Measurements from ENCODE around the gene RHCE. TPM values are rescaled to one million over a fixed set of nuclear protein-coding genes. Genes with fewer than 3 reads are reported as not detected.
"Not testable (repeated sequence)": the region's sequence is repeated elsewhere in the genome, so short reads cannot be mapped to it uniquely, and the experiment has no call there.

The RHCE gene
- total RNA-seq, 1 experiment from 2014 or later, result 1.4 TPM

GRCh38 chr1:25433389-25434186 is 13.0 kb upstream of the RHCE start:
- DNase-seq (ENCODE audit: low read depth), result peak; percentile 60

GRCh38 chr1:25432749-25433388 is 12.2 kb upstream of the RHCE start:
- DNase-seq (ENCODE audit: low read depth), result no peak

DNA sequence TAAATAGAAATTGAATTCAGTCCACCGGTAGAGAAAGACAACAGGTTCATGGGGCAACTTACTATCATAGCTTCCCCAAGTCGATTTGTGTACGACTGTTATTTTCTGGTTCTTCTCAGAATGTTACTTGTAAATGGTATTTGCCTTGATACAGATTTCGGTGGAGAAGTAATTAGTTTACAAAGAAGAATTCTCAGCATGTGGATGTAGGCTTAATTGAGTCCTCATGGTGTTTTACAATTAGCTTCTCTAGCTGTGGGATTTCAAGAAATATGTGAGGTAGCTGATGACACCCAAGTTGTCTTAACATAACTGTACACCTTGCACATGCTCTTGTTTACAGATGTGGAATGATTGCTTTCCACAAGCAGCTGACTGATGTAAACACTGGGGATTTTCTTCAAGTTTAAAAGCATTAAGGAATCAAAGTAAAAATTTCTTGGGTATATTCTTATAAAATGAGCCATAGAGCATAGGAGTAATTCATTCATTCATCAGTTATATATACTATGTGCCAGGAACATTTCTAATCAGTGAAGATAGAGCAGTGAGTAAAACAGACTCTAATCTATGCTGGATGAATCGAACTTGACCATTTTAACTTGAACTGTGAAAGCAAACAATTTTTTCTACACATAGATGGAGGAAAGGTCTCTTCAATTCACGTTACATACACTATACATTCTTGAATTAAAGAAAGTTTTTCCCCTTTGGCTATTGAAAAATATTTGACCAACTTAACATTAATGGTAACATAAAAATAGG is 11.5 kb upstream of the RHCE start:
- DNase-seq (ENCODE audit: low read depth), result peak; percentile 11

DNA sequence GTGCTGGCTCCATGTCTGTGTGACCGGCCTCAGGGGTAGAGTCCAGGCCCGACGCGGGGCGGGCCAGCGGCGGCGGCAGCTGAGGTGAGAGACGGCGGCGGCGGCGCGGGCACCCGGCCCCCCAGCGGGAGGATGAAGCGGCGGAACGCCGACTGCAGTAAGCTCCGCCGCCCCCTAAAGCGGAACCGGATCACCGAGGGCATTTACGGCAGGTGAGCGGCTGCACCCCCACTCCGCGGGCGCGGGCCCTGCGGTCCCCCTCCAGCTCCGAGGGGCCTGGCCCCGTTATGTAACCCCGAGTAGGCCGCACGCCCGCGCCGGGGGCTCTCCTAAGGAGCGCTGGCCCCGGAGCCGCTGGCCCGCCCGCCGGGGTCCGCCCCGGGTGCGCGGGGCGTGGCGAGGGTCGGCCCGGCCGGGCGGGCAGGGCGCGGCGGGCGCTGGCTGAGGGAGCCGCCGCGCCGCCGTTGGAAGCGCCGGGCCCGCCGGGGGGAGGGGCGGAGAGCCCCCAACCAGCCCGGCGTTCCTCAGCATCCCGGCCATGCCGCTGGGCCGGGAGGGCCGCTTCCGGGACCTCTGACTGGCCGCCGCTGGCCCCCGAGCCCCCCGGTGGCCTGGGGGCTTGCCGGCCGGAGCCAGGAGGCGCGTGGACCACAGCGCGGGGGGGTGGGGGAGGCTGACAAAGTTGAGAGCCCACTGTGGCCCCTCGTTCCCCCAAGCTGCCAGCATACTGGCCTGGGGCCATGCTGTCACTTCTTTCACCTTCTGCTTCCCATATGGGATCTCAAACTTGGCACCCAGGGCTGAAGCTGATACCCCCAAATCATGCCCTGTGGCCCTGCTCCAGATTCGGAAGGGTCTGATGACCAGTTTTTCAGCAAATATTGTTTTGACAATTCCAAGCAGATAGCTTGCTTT is 10.6 kb upstream of the RHCE start:
- no peak for DNase-seq (ENCODE audit: low read depth)

- peak; percentile 93 for DNase-seq (ENCODE audit: low read depth)
Measured at GRCh38 chr1:25430073-25430966, 9.7 kb upstream of the RHCE start, which contains the start of gene MACO1. TSS of gene MACO1 (plus strand) at chr1:25430897. CDS start at chr1:25431099, 202 bp downstream.

DNA sequence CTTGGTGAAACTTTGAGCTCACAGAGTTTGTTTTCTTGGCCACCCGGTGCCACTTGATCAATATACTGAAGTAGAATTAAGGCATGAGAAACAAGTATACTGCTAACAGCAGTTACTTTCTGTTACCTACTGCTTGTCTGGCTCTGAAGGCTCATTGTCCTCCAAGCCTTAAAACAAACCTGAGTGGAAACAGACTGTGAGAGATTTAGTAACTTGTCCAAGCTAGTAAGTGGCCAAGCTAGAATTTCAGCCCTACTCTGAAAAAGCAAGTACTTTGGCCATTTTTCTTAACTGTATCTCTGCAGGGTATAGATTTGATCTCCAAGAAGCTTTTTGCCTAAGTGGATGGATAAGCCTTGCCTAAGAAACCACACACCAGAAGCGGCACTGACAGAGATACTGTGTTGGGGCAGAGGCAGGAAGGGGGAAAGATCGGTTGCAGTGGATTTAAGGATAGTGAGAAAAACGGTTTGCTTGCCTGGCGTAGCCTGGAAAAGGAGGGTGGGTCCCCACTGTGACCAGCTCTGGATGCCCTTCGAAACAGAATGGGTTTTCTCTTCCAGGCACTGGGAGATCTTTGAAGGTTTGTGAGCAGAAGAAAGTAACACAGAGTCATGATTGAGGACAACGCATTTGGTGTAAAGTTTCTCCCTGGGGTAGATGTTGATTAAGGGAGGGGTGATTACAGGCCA is 8.0 kb upstream of the RHCE start:
- no peak for DNase-seq (ENCODE audit: low read depth)

DNA sequence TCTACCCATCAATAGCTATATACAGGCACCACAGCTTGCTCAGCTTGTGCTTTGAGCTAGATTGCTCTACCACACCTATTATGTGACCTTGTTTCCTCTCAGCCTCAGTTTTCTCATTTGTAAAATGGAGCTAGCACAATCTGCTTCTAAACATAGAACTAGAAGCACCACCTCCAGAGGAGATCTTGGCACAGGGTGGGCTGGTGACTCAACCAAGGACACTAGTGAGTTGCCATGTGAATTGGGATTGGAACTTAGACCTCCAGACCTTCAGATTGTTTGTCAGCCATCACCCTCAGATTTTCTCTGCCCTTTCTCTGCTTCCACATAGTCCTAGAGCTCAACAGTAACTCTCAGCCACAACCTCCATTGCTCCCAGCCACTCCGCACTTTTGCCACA is 7.1 kb upstream of the RHCE start:
- DNase-seq (ENCODE audit: low read depth), result no peak

DNA sequence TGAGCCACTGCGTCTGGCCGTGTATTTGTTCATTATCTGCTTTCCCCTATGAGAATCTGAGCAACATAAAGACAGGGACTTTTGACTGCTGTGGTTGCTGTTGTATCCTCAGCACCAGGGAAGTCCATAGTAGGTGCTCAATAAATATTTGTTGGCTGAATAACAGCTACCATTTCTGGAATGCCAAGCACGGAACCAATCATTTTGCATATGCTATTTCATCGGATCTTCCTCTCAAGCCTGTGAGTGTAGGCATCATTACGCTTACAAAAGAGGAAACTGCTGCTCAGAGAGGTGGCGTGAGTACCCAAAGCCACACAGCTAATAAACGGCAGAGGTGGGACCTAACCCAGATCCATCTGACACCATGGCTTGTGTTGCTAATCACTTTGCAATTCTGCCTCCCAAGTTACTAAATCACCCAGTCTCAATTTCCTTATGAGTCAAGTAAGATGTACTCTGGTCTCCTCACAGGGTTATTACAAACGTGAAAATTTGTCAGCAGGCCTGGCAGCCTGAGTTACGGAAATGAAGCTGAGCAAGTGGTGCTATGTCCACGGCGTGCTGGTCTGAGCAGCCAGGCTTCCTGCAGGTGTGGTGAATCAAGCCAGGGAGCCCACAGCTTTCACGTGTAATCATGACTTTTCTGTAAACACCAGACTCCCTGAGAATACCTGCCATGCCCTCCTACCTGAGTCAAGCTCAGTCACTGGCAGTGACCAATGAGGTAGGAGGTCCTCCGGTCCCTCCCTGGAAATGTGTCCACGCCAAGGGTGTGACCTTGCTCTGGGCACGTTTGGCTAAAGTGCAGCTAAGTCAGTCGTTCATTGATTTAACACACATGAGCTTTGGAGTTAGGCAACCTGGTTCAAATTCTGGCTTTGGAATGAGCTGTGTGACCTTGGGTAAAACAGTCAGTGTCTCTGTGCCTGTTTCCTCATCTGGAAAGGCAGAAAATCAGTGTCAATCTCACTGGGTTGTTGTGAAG is 4.8 kb upstream of the RHCE start:
- peak; percentile 12 for DNase-seq (ENCODE audit: low read depth)

GRCh38 chr1:25423206-25423605 is 2.6 kb upstream of the RHCE start:
- DNase-seq (ENCODE audit: low read depth), result not testable (repeated sequence)

GRCh38 chr1:25419339-25419738 is 1.3 kb downstream of the RHCE start:
- not testable (repeated sequence) for DNase-seq (ENCODE audit: low read depth)

- not testable (repeated sequence) for DNase-seq (ENCODE audit: low read depth)
Measured at GRCh38 chr1:25417280-25417679, 3.3 kb downstream of the RHCE start.

DNA sequence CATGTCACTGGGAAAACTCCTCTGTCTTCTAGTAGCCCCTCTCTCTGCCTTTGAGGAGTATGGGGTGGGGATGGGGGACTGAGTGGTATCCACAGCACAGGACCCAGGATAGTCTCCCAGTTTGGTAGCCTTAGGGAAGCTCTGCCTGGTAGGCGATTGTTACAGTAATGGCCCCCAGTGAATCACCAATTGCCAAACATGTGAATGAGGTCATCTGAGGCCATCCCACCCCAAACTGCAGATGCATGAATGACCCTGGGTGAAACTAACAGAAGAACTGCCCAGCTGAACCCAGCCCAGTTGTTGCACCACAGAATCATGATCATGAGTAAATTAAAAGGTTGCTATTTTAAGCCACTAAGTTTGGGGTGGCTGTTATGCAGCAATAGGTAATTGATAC is 6.0 kb downstream of the RHCE start:
- DNase-seq (ENCODE audit: low read depth), result not testable (repeated sequence)

- DNase-seq (ENCODE audit: low read depth), result not testable (repeated sequence)
Measured at GRCh38 chr1:25414157-25414556, 6.5 kb downstream of the RHCE start.

GRCh38 chr1:25412872-25413623 is 7.6 kb downstream of the RHCE start:
- DNase-seq (ENCODE audit: low read depth), result not testable (repeated sequence)

GRCh38 chr1:25409641-25410427 is 10.8 kb downstream of the RHCE start:
- DNase-seq (ENCODE audit: low read depth), result not testable (repeated sequence)

GRCh38 chr1:25405731-25406305 is 14.8 kb downstream of the RHCE start:
- DNase-seq (ENCODE audit: low read depth), result not testable (repeated sequence)
